ENCODE measurements around the gene COLEC12.

The COLEC12 gene

DNA sequence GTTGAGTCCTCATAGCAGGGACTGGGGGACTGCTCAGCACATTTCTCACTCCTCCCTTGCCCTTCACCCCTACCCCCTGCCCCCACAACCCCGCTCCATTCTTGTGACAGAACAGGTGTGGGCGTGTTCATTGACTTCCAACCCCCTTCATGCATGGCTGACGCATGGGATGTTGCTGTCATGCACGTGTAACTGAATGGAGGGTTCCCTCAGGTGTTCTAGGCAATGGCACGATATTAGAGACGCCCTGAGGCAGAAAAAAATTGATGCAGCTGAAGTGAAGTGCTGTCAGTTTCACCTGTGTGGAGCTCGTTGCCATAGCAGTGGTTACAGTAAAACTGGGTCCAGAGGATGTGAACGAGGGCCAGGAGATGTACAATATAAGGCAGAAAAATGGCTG, 226.2 kb downstream of the COLEC12 start:
- DNase-seq (ENCODE audit: low read depth): no peak
- TF ChIP-seq, protein P1, sequence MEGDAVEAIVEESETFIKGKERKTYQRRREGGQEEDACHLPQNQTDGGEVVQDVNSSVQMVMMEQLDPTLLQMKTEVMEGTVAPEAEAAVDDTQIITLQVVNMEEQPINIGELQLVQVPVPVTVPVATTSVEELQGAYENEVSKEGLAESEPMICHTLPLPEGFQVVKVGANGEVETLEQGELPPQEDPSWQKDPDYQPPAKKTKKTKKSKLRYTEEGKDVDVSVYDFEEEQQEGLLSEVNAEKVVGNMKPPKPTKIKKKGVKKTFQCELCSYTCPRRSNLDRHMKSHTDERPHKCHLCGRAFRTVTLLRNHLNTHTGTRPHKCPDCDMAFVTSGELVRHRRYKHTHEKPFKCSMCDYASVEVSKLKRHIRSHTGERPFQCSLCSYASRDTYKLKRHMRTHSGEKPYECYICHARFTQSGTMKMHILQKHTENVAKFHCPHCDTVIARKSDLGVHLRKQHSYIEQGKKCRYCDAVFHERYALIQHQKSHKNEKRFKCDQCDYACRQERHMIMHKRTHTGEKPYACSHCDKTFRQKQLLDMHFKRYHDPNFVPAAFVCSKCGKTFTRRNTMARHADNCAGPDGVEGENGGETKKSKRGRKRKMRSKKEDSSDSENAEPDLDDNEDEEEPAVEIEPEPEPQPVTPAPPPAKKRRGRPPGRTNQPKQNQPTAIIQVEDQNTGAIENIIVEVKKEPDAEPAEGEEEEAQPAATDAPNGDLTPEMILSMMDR (IDR thresholded peaks at IDR 0.05; ENCODE audit: low read depth, low read length, missing control alignments): no peak
- no peak overlapping the region for H3K4me3 ChIP-seq (ENCODE audit: low read depth, low read length)

DNA sequence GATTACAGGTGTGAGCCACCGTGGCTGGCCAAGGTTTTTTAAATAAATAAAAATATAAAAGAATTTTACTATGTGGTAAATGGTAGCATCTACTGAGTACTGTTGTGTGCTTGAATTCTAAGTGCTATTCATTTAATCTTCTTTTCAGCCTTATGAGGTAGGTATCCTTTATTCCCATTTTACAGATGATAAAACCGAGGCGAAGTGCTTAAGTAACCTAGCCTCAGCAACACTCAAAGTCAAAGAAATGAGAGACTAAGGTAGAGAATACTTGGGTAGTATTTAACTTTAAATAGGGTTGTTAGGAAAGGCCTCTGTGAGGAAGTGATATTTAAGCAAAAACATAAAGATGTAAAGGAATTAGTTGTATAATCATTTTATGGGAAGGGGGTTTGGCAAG, 227.0 kb downstream of the COLEC12 start:
- TF ChIP-seq, protein P1 (IDR thresholded peaks at IDR 0.05; ENCODE audit: low read depth, low read length, missing control alignments): no peak
- no peak overlapping the region for H3K4me3 ChIP-seq (ENCODE audit: low read depth, low read length)
- DNase-seq (ENCODE audit: low read depth): no peak

DNA sequence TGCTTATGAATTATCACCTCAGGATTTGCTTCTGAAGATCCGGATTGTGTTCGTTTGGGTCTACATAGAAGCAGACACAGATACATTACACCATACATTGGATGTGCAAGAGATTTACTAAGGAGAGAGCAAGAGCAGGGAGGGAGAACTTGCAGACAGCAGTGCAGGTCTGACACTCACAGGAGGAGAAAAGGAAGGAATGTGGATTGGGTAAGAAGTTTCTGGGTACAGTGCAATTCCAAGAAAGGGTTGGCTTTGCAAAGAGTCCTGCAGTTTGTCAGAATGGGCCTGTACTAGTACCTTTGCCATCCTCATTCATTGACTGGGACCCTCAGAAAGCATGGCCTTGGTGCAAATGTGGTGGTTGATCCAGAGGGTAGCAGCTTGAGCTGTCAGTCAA, 227.9 kb downstream of the COLEC12 start:
- TF ChIP-seq, protein P1 (IDR thresholded peaks at IDR 0.05; ENCODE audit: low read depth, low read length, missing control alignments): no peak
- no peak overlapping the region for H3K4me3 ChIP-seq (ENCODE audit: low read depth, low read length)
- no peak for DNase-seq (ENCODE audit: low read depth)

DNA sequence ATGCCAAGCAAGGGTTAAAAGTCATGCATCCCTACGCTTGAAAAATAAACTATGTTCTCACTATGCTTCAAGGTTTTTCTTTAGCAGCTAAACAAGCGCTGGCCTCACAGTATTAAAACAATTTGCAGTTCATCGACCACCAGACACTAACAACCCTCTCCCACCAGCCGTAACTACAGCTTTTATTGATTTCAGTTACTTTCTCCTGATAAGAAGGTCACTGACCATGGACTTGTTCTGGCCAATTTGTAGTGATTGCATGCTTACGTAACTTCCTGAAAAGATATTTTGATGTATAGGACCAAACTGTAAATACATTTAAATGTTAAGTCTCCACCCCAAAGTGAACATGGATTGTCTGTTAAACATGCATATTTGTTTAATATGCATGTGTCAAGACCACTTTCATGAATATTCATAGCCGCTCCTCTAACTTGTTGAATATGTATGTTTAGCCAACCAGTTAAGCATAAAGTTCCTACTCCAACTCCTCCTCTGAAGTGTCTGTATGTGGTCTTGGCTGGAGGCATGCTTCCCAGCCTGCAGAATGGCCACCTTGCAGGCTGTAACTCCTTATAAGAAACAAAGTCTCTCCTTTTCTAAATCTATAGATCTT, 230.9 kb downstream of the COLEC12 start:
- H3K4me3 ChIP-seq (ENCODE audit: low read depth, low read length): no peak overlapping the region
- no peak for DNase-seq (ENCODE audit: low read depth)
- TF ChIP-seq, protein P1 (IDR thresholded peaks at IDR 0.05; ENCODE audit: low read depth, low read length, missing control alignments): no peak

DNA sequence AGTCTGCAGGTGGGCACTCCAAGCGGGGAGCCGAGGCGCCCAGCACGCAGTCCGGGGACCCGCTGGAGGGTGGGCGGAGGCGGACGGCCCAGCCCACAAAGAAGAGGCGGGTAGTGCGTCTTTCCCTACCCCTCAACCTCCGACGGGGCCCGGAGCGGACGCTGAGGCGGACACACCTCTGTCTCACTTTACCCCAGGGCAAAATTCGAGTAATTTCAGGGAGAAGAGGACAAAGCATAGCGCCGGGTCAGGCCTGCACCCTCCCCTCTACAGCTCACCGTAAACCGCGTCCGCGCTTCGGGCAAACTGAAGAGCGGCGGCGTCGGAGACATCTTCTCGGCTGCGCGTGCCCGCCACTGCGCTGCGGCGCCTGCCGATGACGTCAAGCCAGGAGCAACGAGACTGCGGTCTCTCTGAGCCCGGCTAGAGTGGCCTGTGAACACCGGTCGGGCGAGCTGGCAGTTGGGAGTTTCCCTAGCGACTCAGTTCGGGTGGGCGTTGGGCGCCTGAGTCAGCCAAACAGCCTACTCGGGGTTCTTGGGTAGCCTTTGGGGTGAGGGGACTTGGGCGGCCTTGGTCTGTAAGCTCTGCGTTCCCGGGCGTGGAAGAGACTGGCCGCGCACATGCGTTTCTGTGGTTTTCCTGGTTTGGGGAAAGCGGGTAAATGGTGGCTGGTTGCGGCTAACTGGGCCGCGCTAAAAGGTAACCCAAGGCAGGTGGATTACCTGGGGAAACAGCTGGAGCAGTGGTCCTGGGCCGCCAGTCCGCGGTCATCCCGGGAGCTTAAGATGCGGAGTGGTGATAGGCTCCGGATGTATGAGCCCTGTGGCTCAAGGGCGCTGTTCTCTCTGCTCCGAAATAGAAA, 232.6 kb downstream of the COLEC12 start, which contains the start of gene THOC1:
Gene THOC1, minus strand, starts transcription at position 360 of the 865 bp plus-strand sequence. Its CDS starts 28 bp downstream, at position 332.
- TF ChIP-seq, protein P1 (IDR thresholded peaks at IDR 0.05; ENCODE audit: low read depth, low read length, missing control alignments): no peak

DNA sequence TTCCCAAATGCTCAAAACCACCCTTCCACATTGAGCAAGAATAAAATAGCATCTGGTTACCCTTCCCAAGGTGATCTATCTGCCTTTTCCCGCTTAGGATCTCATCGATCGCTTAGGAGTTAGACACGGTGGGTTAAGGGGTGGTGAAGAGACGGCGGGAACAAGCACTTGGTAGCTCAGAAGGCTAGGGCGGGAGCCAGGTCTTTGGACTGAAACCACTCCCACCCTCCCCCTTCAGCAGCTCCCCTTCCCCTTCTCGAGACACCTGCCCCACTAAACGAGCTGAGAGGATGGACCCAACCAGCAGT, 233.2 kb downstream of the COLEC12 start:
- H3K4me3 ChIP-seq (ENCODE audit: low read depth, low read length): peak overlapping the region; percentile 81
- DNase-seq (ENCODE audit: low read depth): peak; percentile 4
- TF ChIP-seq, protein P1 (IDR thresholded peaks at IDR 0.05; ENCODE audit: low read depth, low read length, missing control alignments): no peak

More for the DNA sequence above, 232.6 kb downstream of the COLEC12 start, which contains the start of gene THOC1:
- peak within 1 kb of the TSS; percentile 81 for H3K4me3 ChIP-seq (ENCODE audit: low read depth, low read length)
- DNase-seq (ENCODE audit: low read depth): peak; percentile 82

Measured in GM12864 (cell line).